Endothelial cell of umbilical vein (primary cell): ENCODE data around the gene RPA1. TPM values are rescaled to one million over a fixed set of nuclear protein-coding genes. Genes with fewer than 3 reads are reported as not detected.

Source experiments
- BruUV-seq: library from RNA; stranded (reverse); fragments of 400-500 nt; replicated peaks from 2 replicates; lab custom pipeline; 2021; lab: Mats Ljungman, UMichigan
- CTCF ChIA-PET: fragments of 300-600, 350-600 bp; sonication (Branson Sonifier 250); formaldehyde crosslinking; loops from one replicate; lab custom pipeline; 2021; ENCODE audit warnings: antibody characterized with exemption, inconsistent platforms; lab: Charles Lee
- POLR2A ChIA-PET: fragments of 300-600, 350-600 bp; sonication (Branson Sonifier 250); formaldehyde crosslinking; loops from one replicate; lab custom pipeline; 2021; ENCODE audit warnings: antibody characterized with exemption, inconsistent platforms; lab: Charles Lee
- DNase-seq: peaks from one replicate; pipeline ENCODE4 v3.0.0-alpha.2; 2011; ENCODE audit warnings: low read depth, low spot score
- FAIRE-seq: peaks from 2 replicates; lab custom pipeline; 2011; peaks lifted over from hg19 to GRCh38; lab: Jason Lieb, UNC
- H2AFZ ChIP-seq: 2 replicates; pipeline ENCODE4 v1.6.0; 2012; ENCODE audit warnings: low read depth, low read length, control low read depth, inconsistent platforms
- H3K27ac ChIP-seq: 2 replicates; pipeline ENCODE4 v1.5.1; 2011; ENCODE audit warnings: low read depth, mild to moderate bottlenecking, control low read depth, low read length, moderate library complexity; ENCODE audit not compliant: insufficient read depth
- H3K27me3 ChIP-seq, 2 experiments: 2 replicates each; pipeline versions ENCODE4 v1.6.0 to v1.6.1; 2011; ENCODE audit warnings: low read length in 2 of 2, mixed read lengths in 1 of 2; ENCODE audit not compliant: control insufficient read depth in 2 of 2, insufficient read depth in 2 of 2
- H3K36me3 ChIP-seq, 2 experiments: 2 replicates in 1 of 2; 3 replicates in 1 of 2; pipeline ENCODE4 v1.5.1; 2011; ENCODE audit warnings: low read length in 2 of 2, mild to moderate bottlenecking in 1 of 2, moderate library complexity in 1 of 2; ENCODE audit not compliant: control insufficient read depth in 2 of 2, insufficient read depth in 2 of 2; ENCODE audit errors: extremely low read depth in 1 of 2
- H3K4me1 ChIP-seq: 3 replicates; pipeline ENCODE4 v1.5.1; 2011; ENCODE audit warnings: mild to moderate bottlenecking, low read length; ENCODE audit not compliant: control insufficient read depth, insufficient read depth; ENCODE audit errors: extremely low read depth
- H3K4me2 ChIP-seq: 2 replicates; pipeline ENCODE4 v1.6.1; 2011; ENCODE audit warnings: low read length, control low read depth, mixed read lengths; ENCODE audit not compliant: insufficient read depth
- H3K4me3 ChIP-seq, 3 experiments: fragments of 200-600 bp in 1 of 3; sonication (generic), shearing (Covaris generic) in 1 of 3; replicated peaks in 1 of 3; 2 replicates each; pipeline ENCODE4 v1.5.1; 2011 to 2016; ENCODE audit warnings: control low read depth in 3 of 3, low read length in 3 of 3, mild to moderate bottlenecking in 2 of 3, inconsistent platforms in 1 of 3, low read depth in 1 of 3, moderate library complexity in 1 of 3; ENCODE audit not compliant: insufficient read depth in 1 of 3
- H3K79me2 ChIP-seq: 2 replicates; pipeline ENCODE4 v1.6.0; 2012; ENCODE audit warnings: low read length, inconsistent platforms; ENCODE audit not compliant: control insufficient read depth, insufficient read depth
- H3K9ac ChIP-seq: replicated peaks from 2 replicates; pipeline ENCODE3; 2011; ENCODE audit warnings: low read length, control low read depth; ENCODE audit not compliant: insufficient read depth; ENCODE audit errors: extremely low read depth
- H3K9me1 ChIP-seq: replicated peaks from 3 replicates; pipeline ENCODE4 v1.6.0; 2011; ENCODE audit warnings: mild to moderate bottlenecking, low read length; ENCODE audit not compliant: control insufficient read depth, insufficient read depth; ENCODE audit errors: extremely low read depth
- H3K9me3 ChIP-seq: replicated peaks from 2 replicates; pipeline ENCODE4 v1.5.1; 2012; ENCODE audit warnings: low read length, inconsistent platforms; ENCODE audit not compliant: control insufficient read depth, insufficient read depth
- H4K20me1 ChIP-seq: replicated peaks from 2 replicates; pipeline ENCODE3; 2011; ENCODE audit warnings: mild to moderate bottlenecking, low read length; ENCODE audit not compliant: control insufficient read depth, insufficient read depth; ENCODE audit errors: extremely low read depth
- CTCF ChIP-seq, 2 donors: IDR thresholded peaks; 1 replicate in 1 of 2; 2 replicates in 1 of 2; pipeline ENCODE4 v1.5.1; 2011; ENCODE audit warnings: low read length in 2 of 2, mild to moderate bottlenecking in 2 of 2, moderate library complexity in 2 of 2, control low read depth in 1 of 2, inconsistent platforms in 1 of 2, low read depth in 1 of 2; ENCODE audit not compliant: insufficient read depth in 1 of 2; ENCODE audit errors: extremely low read depth in 1 of 2
- EZH2 ChIP-seq: IDR thresholded peaks from 2 replicates; pipeline ENCODE4 v1.6.1; 2012; ENCODE audit warnings: borderline replicate concordance, low read depth, mild to moderate bottlenecking, moderate library complexity, low read length, inconsistent platforms; ENCODE audit not compliant: severe bottlenecking
- FOS ChIP-seq: IDR thresholded peaks from 2 replicates; pipeline ENCODE4 v1.6.1; 2011; ENCODE audit warnings: mild to moderate bottlenecking, low read length, moderate library complexity, borderline replicate concordance; ENCODE audit not compliant: insufficient read depth
- GATA2 ChIP-seq: IDR thresholded peaks from 2 replicates; pipeline ENCODE4 v1.7.0; 2011; ENCODE audit warnings: low read depth, mild to moderate bottlenecking, moderate library complexity, mixed read lengths, low read length; ENCODE audit not compliant: insufficient read length, insufficient read depth
- JUN ChIP-seq: IDR thresholded peaks from 2 replicates; pipeline ENCODE4 v1.6.1; 2011; ENCODE audit warnings: borderline replicate concordance, low read depth; ENCODE audit not compliant: insufficient read length, insufficient read depth
- MAX ChIP-seq: IDR thresholded peaks from 2 replicates; pipeline ENCODE4 v1.6.1; 2011; ENCODE audit not compliant: insufficient read depth, insufficient read length
- MYC ChIP-seq: IDR thresholded peaks from one replicate; pipeline ENCODE4 v1.6.1; 2011; ENCODE audit warnings: mild to moderate bottlenecking, low read depth, low read length
- POLR2A ChIP-seq: IDR thresholded peaks from 2 replicates; pipeline ENCODE4 v1.6.1; 2012; ENCODE audit warnings: low read depth, mild to moderate bottlenecking, control low read depth, low read length
- POLR2AphosphoS5 ChIP-seq: IDR thresholded peaks from 2 replicates; pipeline ENCODE4 v1.6.1; 2012; ENCODE audit warnings: low read depth, mild to moderate bottlenecking, control low read depth, low read length, moderate library complexity; ENCODE audit not compliant: insufficient read depth
- dilution Hi-C: fragments of 300-500 bp; cut with MboI; formaldehyde crosslinking; loops from one replicate; pipeline ENCODE4 v1.15.0; 2019; ENCODE audit warnings: low sequenced_read_pairs; ENCODE audit not compliant: extremely low pct_ligation_motif_present
- intact Hi-C: fragments of 100-400 bp; cut with micrococcal nuclease; formaldehyde crosslinking; loops from one replicate; pipeline ENCODE4 v1.10.0; 2022
- polyA plus RNA-seq, 4 experiments: library from polyadenylated mRNA; depleted of rRNA in 3 of 4; stranded (reverse) in 3 of 4; unstranded in 1 of 4; fragments of >200 nt; gene quantifications; 2 replicates each; pipeline versions ENCODE4 v1.2.1 to v1.2.3, GENCODE V29; 2011 to 2012; ENCODE audit warnings: missing spikeins in 1 of 4
- total RNA-seq: library from RNA; stranded (reverse); gene quantifications from 2 replicates; pipeline ENCODE4 v1.2.3, GENCODE V29; 2021

The RPA1 gene
- total and polyA plus RNA-seq, 2 donors (not counting 3 experiments of a cell fraction or from before 2014, with no cell fraction given): 50.5 to 123 TPM

- Histone ChIP-seq H4K20me1 (no peaks in the 10 kb centered on the region), H2AFZ (no peak overlapping the region), H3K79me2 (no peaks in the 10 kb centered on the region), H3K9ac (no peak overlapping the region), H3K9me3 (no peaks in the 10 kb centered on the region), H3K27ac (no peak overlapping the region), H3K27me3 (peaks cover 0 to 1% of the 10 kb centered on the region in 2 experiments), H3K4me3 (no peak overlapping the region), H3K4me1 (no peaks in the 10 kb centered on the region), H3K4me2 (no peak overlapping the region), H3K36me3 (no peaks in the 10 kb centered on the region), H3K9me1 (no peaks in the 10 kb centered on the region)
- TF ChIP-seq MAX: no peak
- no peak for TF ChIP-seq JUN
- TF ChIP-seq FOS: no peak
- no TSS peak for BruUV-seq
- ChIA-PET CTCF (no interaction called here), POLR2A (no interaction called here)
- intact Hi-C loops (no loop called here), dilution Hi-C loops (no loop called here)
- FAIRE-seq (no peak), DNase-seq (no peak)
Observed at GRCh38 chr17:1946021-1946932, 116.5 kb downstream of the RPA1 start.

- no TSS peak for BruUV-seq
- H3K27me3 ChIP-seq: peaks cover 0 to 1% of the 10 kb centered on the region in 2 experiments
- dilution Hi-C loops: no loop called here
- H3K79me2 ChIP-seq: no peaks in the 10 kb centered on the region
- H3K9me3 ChIP-seq: no peaks in the 10 kb centered on the region
- H3K9me1 ChIP-seq: no peaks in the 10 kb centered on the region
- no peak overlapping the region for H3K4me3 ChIP-seq
- no peak overlapping the region for H2AFZ ChIP-seq
- POLR2A ChIA-PET: no interaction called here
- CTCF ChIA-PET: no interaction called here
- TF ChIP-seq JUN (no peak), CTCF (IDR thresholded peaks at IDR 0.05; ENCODE audit: extremely low read depth in 1 of 2, insufficient read depth in 1 of 2, low read depth in 1 of 2, low read length in 2 of 2) (no peak), GATA2 (no peak), MAX (no peak), POLR2AphosphoS5 (no peak), FOS (no peak), POLR2A (no peak), MYC (no peak), EZH2 (no peak)
- no peak overlapping the region for H3K9ac ChIP-seq
- DNase-seq (no peak), FAIRE-seq (no peak)
- intact Hi-C loops: no loop called here
- H3K36me3 ChIP-seq: no peaks in the 10 kb centered on the region
- no peak overlapping the region for H3K27ac ChIP-seq
- H4K20me1 ChIP-seq: no peaks in the 10 kb centered on the region
- H3K4me2 ChIP-seq: no peak overlapping the region
- H3K4me1 ChIP-seq: no peaks in the 10 kb centered on the region
Observed at GRCh38 chr17:1947229-1947742, 117.5 kb downstream of the RPA1 start.
